Fibroblast of lung (primary cell): ENCODE measurements around the gene EYS.

ENCODE experiments used
- EZH2 ChIP-seq: IDR thresholded peaks from 2 replicates; pipeline ENCODE4 v1.5.1; 2012; ENCODE audit warnings: low read length, control low read depth, mild to moderate bottlenecking; ENCODE audit errors: missing control alignments
- TF ChIP-seq, protein P1 (sequence below), 2 donors: IDR thresholded peaks in 1 of 2; conservative IDR thresholded peaks in 1 of 2; 1 replicate in 1 of 2; 2 replicates in 1 of 2; pipeline ENCODE4 v1.5.1; 2011 to 2012; ENCODE audit warnings: low read length in 2 of 2, control low read depth in 1 of 2, inconsistent platforms in 1 of 2, low read depth in 1 of 2, mild to moderate bottlenecking in 1 of 2

DNA sequence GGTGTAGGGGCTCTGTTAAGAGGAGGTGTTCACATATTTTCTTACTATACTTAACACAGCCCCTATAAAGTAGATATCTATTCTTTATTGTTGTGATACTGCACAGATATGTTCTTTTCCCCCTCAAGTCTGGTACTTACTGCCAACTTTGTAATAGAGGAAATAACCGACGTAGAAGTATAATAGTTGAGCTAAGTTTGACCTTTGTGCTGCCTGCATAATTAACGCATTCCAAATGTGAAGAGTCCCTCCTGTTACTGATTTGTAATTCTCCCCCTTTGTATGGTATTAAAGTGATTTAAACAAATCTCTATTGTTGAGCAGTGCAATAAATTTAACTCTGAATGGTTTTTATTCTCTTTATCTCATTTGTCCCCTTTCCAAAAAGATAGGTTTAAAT is 2032.4 kb downstream of the EYS start:
- TF ChIP-seq, protein P1, sequence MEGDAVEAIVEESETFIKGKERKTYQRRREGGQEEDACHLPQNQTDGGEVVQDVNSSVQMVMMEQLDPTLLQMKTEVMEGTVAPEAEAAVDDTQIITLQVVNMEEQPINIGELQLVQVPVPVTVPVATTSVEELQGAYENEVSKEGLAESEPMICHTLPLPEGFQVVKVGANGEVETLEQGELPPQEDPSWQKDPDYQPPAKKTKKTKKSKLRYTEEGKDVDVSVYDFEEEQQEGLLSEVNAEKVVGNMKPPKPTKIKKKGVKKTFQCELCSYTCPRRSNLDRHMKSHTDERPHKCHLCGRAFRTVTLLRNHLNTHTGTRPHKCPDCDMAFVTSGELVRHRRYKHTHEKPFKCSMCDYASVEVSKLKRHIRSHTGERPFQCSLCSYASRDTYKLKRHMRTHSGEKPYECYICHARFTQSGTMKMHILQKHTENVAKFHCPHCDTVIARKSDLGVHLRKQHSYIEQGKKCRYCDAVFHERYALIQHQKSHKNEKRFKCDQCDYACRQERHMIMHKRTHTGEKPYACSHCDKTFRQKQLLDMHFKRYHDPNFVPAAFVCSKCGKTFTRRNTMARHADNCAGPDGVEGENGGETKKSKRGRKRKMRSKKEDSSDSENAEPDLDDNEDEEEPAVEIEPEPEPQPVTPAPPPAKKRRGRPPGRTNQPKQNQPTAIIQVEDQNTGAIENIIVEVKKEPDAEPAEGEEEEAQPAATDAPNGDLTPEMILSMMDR (conservative IDR thresholded peaks at IDR 0.05 in 1 of 2, IDR thresholded peaks at IDR 0.05 in 1 of 2; ENCODE audit: low read depth in 1 of 2, low read length in 2 of 2): no peak
- TF ChIP-seq EZH2: no peak
